ENCODE results near the gene MPP1. TPM values are rescaled to one million over a fixed set of nuclear protein-coding genes. Genes with fewer than 3 reads are reported as not detected.

Gene MPP1
- total RNA-seq, 4 donors from 2014 or later = 3.7 to 21.2 (median 13.2) TPM

- no peak overlapping the region for H3K27ac ChIP-seq
- WGBS, 2 donors = 66 to 67% methylated on average over 4 to 5 of the region's 5 CpGs
- no peak for DNase-seq
- no peak for TF ChIP-seq POLR2A (IDR thresholded peaks at IDR 0.05)
- TF ChIP-seq CTCF (IDR thresholded peaks at IDR 0.05) = no peak
- no peaks in the 10 kb centered on the region for H3K36me3 ChIP-seq
- no peaks in the 10 kb centered on the region for H3K4me1 ChIP-seq
- no peak overlapping the region for H3K4me3 ChIP-seq
- intact Hi-C loops (cut with DNase I) = no loop called here
- H3K9me3 ChIP-seq = no peaks in the 10 kb centered on the region
- no peaks in the 10 kb centered on the region for H3K27me3 ChIP-seq
Observed at GRCh38 chrX:154815274-154815818, 10.1 kb upstream of the MPP1 start.

- H3K27me3 ChIP-seq = no peaks in the 10 kb centered on the region
- H3K9me3 ChIP-seq = no peaks in the 10 kb centered on the region
- no peaks in the 10 kb centered on the region for H3K36me3 ChIP-seq
- H3K4me1 ChIP-seq = no peaks in the 10 kb centered on the region
- H3K4me3 ChIP-seq = no peak overlapping the region
- intact Hi-C loops (cut with DNase I) = no loop called here
- no peak for DNase-seq
- TF ChIP-seq CTCF (IDR thresholded peaks at IDR 0.05) (no peak), POLR2A (IDR thresholded peaks at IDR 0.05) (no peak)
- no peak overlapping the region for H3K27ac ChIP-seq
- WGBS, 2 donors = 8 to 20% methylated on average over 1 of the region's 1 CpG
Observed at GRCh38 chrX:154813801-154814200, 8.5 kb upstream of the MPP1 start.

GRCh38 chrX:154812341-154813101 is 7.2 kb upstream of the MPP1 start:
- no peaks in the 10 kb centered on the region for H3K4me1 ChIP-seq
- TF ChIP-seq CTCF (IDR thresholded peaks at IDR 0.05) (no peak), POLR2A (IDR thresholded peaks at IDR 0.05) (no peak)
- intact Hi-C loops (cut with DNase I) = no loop called here
- no peak overlapping the region for H3K4me3 ChIP-seq
- WGBS, 2 donors = 40 to 47% methylated on average over 2 of the region's 2 CpGs
- no peak overlapping the region for H3K27ac ChIP-seq
- no peaks in the 10 kb centered on the region for H3K9me3 ChIP-seq
- no peaks in the 10 kb centered on the region for H3K36me3 ChIP-seq
- DNase-seq = no peak
- no peaks in the 10 kb centered on the region for H3K27me3 ChIP-seq

- DNase-seq = no peak
- Histone ChIP-seq H3K27ac (no peak overlapping the region), H3K4me1 (peaks cover 0 to 5% (median 0%) of the 10 kb centered on the region in 3 donors), H3K9me3 (no peaks in the 10 kb centered on the region), H3K36me3 (no peaks in the 10 kb centered on the region), H3K27me3 (no peaks in the 10 kb centered on the region), H3K4me3 (no peak overlapping the region)
- intact Hi-C loops (cut with DNase I) = no loop called here
- TF ChIP-seq CTCF (IDR thresholded peaks at IDR 0.05) (no peak), POLR2A (IDR thresholded peaks at IDR 0.05) (no peak)
- WGBS, 2 donors = 67 to 92% methylated on average over 1 of the region's 1 CpG
Observed at GRCh38 chrX:154809939-154810665, 4.8 kb upstream of the MPP1 start.

Data from esophagus squamous epithelium (tissue), 5 donors.